Keratinocyte (primary cell): ENCODE measurements around the gene ESD.
"Not testable (repeated sequence)": the region's sequence is repeated elsewhere in the genome, so short reads cannot be mapped to it uniquely, and the experiment has no call there.

Experiments
- EZH2 ChIP-seq: IDR thresholded peaks from one replicate; pipeline ENCODE4 v1.6.1; 2012; ENCODE audit warnings: inconsistent platforms, mild to moderate bottlenecking, low read length, moderate library complexity
- TF ChIP-seq, protein P1 (sequence below), 3 experiments: IDR thresholded peaks in 1 of 3; conservative IDR thresholded peaks in 1 of 3; optimal IDR thresholded peaks in 1 of 3; 2 replicates in 2 of 3; 3 replicates in 1 of 3; pipeline versions ENCODE3 to v1.5.1; 2011; ENCODE audit warnings: low read length in 3 of 3, mild to moderate bottlenecking in 3 of 3, moderate library complexity in 2 of 3, control low read depth in 1 of 3, inconsistent platforms in 1 of 3; ENCODE audit not compliant: insufficient read depth in 2 of 3; ENCODE audit errors: extremely low read depth in 1 of 3

DNA sequence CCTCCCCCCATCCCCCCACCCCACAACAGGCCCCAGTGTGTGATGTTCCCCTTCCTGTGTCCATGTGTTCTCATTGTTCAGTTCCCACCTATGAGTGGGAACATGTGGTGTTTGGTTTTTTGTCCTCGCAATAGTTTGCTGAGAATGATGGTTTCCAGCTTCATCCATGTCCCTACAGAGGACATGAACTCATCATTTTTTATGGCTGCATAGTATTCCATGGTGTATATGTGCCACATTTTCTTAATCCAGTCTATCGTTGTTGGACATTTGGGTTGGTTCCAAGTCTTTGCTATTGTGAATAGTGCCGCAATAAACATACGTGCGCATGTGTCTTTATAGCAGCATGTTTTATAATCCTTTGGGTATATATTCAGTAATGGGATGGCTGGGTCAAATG is 41.5 kb downstream of the ESD start:
- TF ChIP-seq, protein P1, sequence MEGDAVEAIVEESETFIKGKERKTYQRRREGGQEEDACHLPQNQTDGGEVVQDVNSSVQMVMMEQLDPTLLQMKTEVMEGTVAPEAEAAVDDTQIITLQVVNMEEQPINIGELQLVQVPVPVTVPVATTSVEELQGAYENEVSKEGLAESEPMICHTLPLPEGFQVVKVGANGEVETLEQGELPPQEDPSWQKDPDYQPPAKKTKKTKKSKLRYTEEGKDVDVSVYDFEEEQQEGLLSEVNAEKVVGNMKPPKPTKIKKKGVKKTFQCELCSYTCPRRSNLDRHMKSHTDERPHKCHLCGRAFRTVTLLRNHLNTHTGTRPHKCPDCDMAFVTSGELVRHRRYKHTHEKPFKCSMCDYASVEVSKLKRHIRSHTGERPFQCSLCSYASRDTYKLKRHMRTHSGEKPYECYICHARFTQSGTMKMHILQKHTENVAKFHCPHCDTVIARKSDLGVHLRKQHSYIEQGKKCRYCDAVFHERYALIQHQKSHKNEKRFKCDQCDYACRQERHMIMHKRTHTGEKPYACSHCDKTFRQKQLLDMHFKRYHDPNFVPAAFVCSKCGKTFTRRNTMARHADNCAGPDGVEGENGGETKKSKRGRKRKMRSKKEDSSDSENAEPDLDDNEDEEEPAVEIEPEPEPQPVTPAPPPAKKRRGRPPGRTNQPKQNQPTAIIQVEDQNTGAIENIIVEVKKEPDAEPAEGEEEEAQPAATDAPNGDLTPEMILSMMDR (optimal IDR thresholded peaks at IDR 0.05 in 1 of 3, IDR thresholded peaks at IDR 0.05 in 1 of 3, conservative IDR thresholded peaks at IDR 0.05 in 1 of 3; ENCODE audit: extremely low read depth in 1 of 3, insufficient read depth in 2 of 3, low read length in 3 of 3): not testable (repeated sequence)
- TF ChIP-seq EZH2: not testable (repeated sequence)
